ENCODE data around the gene CYLD.

CYLD gene

GRCh38 chr16:50818380-50818779, 76.5 kb downstream of the CYLD start:
- TF ChIP-seq CTCF (IDR thresholded peaks at IDR 0.05; ENCODE audit: low read depth, low read length, missing control alignments), result no peak
- H3K4me3 ChIP-seq (ENCODE audit: low read depth, low read length), result no peak overlapping the region
- DNase-seq, result no peak
- in situ Hi-C loops (cut with HindIII; ENCODE audit: low pct_ligation_motif_present, low sequenced_read_pairs), result no loop called here
- no peak overlapping the region for H3K27ac ChIP-seq
- H3K27me3 ChIP-seq (replicated peaks), result no peaks in the 10 kb centered on the region
- no peaks in the 10 kb centered on the region for H3K36me3 ChIP-seq (replicated peaks)

GRCh38 chr16:50819706-50820105, 77.8 kb downstream of the CYLD start:
- no peak overlapping the region for H3K27ac ChIP-seq
- no peaks in the 10 kb centered on the region for H3K27me3 ChIP-seq (replicated peaks)
- DNase-seq, result no peak
- H3K36me3 ChIP-seq (replicated peaks), result no peaks in the 10 kb centered on the region
- TF ChIP-seq CTCF (IDR thresholded peaks at IDR 0.05; ENCODE audit: low read depth, low read length, missing control alignments), result no peak
- in situ Hi-C loops (cut with HindIII; ENCODE audit: low pct_ligation_motif_present, low sequenced_read_pairs), result no loop called here
- no peak overlapping the region for H3K4me3 ChIP-seq (ENCODE audit: low read depth, low read length)

GRCh38 chr16:50820225-50820624, 78.3 kb downstream of the CYLD start:
- Histone ChIP-seq H3K27me3 (replicated peaks) (no peaks in the 10 kb centered on the region), H3K4me3 (ENCODE audit: low read depth, low read length) (no peak overlapping the region), H3K36me3 (replicated peaks) (no peaks in the 10 kb centered on the region), H3K27ac (no peak overlapping the region)
- DNase-seq, result no peak
- in situ Hi-C loops (cut with HindIII; ENCODE audit: low pct_ligation_motif_present, low sequenced_read_pairs), result no loop called here
- TF ChIP-seq CTCF (IDR thresholded peaks at IDR 0.05; ENCODE audit: low read depth, low read length, missing control alignments), result no peak

GRCh38 chr16:50821586-50821985, 79.7 kb downstream of the CYLD start:
- in situ Hi-C loops (cut with HindIII; ENCODE audit: low pct_ligation_motif_present, low sequenced_read_pairs), result no loop called here
- peak; percentile 44 for TF ChIP-seq CTCF (IDR thresholded peaks at IDR 0.05; ENCODE audit: low read depth, low read length, missing control alignments)

GRCh38 chr16:50822671-50823070, 80.8 kb downstream of the CYLD start:
- no peaks in the 10 kb centered on the region for H3K27me3 ChIP-seq (replicated peaks)
- no peak for DNase-seq
- in situ Hi-C loops (cut with HindIII; ENCODE audit: low pct_ligation_motif_present, low sequenced_read_pairs), result no loop called here

More at GRCh38 chr16:50821586-50821985, 79.7 kb downstream of the CYLD start:
- no peak overlapping the region for H3K4me3 ChIP-seq (ENCODE audit: low read depth, low read length)
- no peaks in the 10 kb centered on the region for H3K27me3 ChIP-seq (replicated peaks)
- H3K36me3 ChIP-seq (replicated peaks), result no peaks in the 10 kb centered on the region
- DNase-seq, result no peak
- H3K27ac ChIP-seq, result no peak overlapping the region

More at GRCh38 chr16:50822671-50823070, 80.8 kb downstream of the CYLD start:
- no peak for TF ChIP-seq CTCF (IDR thresholded peaks at IDR 0.05; ENCODE audit: low read depth, low read length, missing control alignments)
- Histone ChIP-seq H3K36me3 (replicated peaks) (no peaks in the 10 kb centered on the region), H3K27ac (no peak overlapping the region), H3K4me3 (ENCODE audit: low read depth, low read length) (no peak overlapping the region)
